GM10248 (cell line): ENCODE measurements around the gene MYO1H.
A peak's percentile ranks its signal among the peaks of the same experiment; 100 is the strongest.
"Not testable (repeated sequence)": the region's sequence is repeated elsewhere in the genome, so short reads cannot be mapped to it uniquely, and the experiment has no call there.

Experiments
- CTCF ChIA-PET: fragments of 300-600 bp; sonication (Branson Sonifier 250); formaldehyde crosslinking; extraction: SDS; loops from one replicate; lab custom pipeline; 2021; ENCODE audit warnings: antibody characterized with exemption; lab: Yijun Ruan, JAX
- POLR2A ChIA-PET: fragments of 350-650 bp; sonication (Branson Sonifier 250); formaldehyde crosslinking; extraction: SDS; loops from one replicate; lab custom pipeline; 2020; ENCODE audit warnings: antibody characterized with exemption; lab: Yijun Ruan, JAX
- DNase-seq: peaks from one replicate; pipeline ENCODE4 v3.0.0; 2012; ENCODE audit errors: extremely low spot score
- TF ChIP-seq, protein P1 (sequence below): IDR thresholded peaks from 2 replicates; pipeline ENCODE4 v1.5.1; 2012; ENCODE audit warnings: mild to moderate bottlenecking, low read depth; ENCODE audit errors: extremely low read depth, missing control alignments, control extremely low read depth

Gene MYO1H

GRCh38 chr12:109304485-109304884, 43.2 kb upstream of the MYO1H start:
- peak; percentile 10 for DNase-seq
- POLR2A ChIA-PET: no interaction called here
- TF ChIP-seq, protein P1, sequence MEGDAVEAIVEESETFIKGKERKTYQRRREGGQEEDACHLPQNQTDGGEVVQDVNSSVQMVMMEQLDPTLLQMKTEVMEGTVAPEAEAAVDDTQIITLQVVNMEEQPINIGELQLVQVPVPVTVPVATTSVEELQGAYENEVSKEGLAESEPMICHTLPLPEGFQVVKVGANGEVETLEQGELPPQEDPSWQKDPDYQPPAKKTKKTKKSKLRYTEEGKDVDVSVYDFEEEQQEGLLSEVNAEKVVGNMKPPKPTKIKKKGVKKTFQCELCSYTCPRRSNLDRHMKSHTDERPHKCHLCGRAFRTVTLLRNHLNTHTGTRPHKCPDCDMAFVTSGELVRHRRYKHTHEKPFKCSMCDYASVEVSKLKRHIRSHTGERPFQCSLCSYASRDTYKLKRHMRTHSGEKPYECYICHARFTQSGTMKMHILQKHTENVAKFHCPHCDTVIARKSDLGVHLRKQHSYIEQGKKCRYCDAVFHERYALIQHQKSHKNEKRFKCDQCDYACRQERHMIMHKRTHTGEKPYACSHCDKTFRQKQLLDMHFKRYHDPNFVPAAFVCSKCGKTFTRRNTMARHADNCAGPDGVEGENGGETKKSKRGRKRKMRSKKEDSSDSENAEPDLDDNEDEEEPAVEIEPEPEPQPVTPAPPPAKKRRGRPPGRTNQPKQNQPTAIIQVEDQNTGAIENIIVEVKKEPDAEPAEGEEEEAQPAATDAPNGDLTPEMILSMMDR: no peak
- CTCF ChIA-PET: no interaction called here

DNA sequence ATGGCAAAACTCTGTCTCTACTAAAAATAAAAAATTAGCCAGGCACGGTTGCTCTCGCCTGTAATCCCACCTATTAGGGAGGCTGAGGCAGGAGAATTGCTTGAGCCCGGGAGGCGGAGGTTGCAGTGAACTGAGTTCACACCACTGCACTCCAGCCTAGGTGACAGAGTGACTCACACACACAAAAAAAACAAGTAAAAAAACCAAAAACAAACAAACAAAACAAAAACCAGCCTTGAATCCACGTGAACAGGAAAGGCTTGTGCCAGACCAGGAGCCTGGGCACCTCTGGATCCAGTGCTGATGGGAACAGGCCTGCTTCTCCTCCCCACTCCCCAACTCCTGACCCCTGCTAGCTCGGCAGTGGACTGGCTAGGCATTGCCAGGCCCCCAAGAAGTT, 42.2 kb upstream of the MYO1H start:
- ChIA-PET CTCF (interaction anchor here (1.1 to 1.9 kb wide), 2 partner anchors 8 to 26 kb away, joined by 3 to 5 read pairs; no protein-coding TSS in a partner anchor), POLR2A (no interaction called here)
- DNase-seq: no peak
- TF ChIP-seq, protein P1: no peak

- DNase-seq: peak; percentile 7
- CTCF ChIA-PET: interaction anchor here (1.9 kb wide), 1 partner anchor 10 kb away, joined by 5 read pairs; no protein-coding TSS in a partner anchor
- POLR2A ChIA-PET: no interaction called here
- TF ChIP-seq, protein P1: no peak
Measured at GRCh38 chr12:109307051-109307450, 40.6 kb upstream of the MYO1H start.

GRCh38 chr12:109308534-109309380, 38.9 kb upstream of the MYO1H start, which contains the start of gene FOXN4:
TSS of gene FOXN4 (minus strand) at chr12:109309284. CDS start at chr12:109308321, 963 bp downstream.
- TF ChIP-seq, protein P1: no peak
- DNase-seq: peak; percentile 10
- ChIA-PET POLR2A (no interaction called here), CTCF (no interaction called here)

- ChIA-PET POLR2A (no interaction called here), CTCF (no interaction called here)
- peak; percentile 21 for DNase-seq
- TF ChIP-seq, protein P1: no peak
Measured at GRCh38 chr12:109309381-109310246, 38.1 kb upstream of the MYO1H start.

- TF ChIP-seq, protein P1: no peak
- POLR2A ChIA-PET: no interaction called here
- CTCF ChIA-PET: interaction anchor here (2.0 kb wide), 1 partner anchor 8 kb away, joined by 5 read pairs; no protein-coding TSS in a partner anchor
Measured at GRCh38 chr12:109310247-109311125, 37.2 kb upstream of the MYO1H start.

DNA sequence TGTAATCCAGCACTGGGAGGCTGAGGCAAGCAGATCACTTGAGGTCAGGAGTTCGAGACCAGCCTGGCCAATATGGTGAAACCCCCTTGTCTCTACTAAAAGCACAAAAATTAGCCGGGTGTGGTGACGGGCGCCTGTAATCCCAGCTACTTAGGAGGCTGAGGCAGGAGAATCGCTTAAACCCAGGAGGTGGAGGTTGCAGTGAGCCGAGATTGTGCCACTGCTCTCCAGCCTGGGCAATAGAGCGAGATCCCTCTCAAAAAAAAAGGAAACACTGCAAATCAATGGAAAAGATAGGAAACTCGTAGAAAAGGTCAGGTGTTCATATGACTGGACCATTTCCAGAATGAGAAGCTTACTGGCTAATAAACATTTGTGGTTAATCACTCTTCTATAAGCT, 26.4 kb upstream of the MYO1H start:
- DNase-seq, POLR2A ChIA-PET, CTCF ChIA-PET: not testable (repeated sequence)

More at GRCh38 chr12:109310247-109311125, 37.2 kb upstream of the MYO1H start:
- peak; percentile 14 for DNase-seq
